RPMI8226 (cell line): ENCODE measurements around the gene PTPDC1.

Experiments used
- DNase-seq: peaks from one replicate; pipeline ENCODE4 v3.0.0-alpha.2; 2015

Gene PTPDC1

DNA sequence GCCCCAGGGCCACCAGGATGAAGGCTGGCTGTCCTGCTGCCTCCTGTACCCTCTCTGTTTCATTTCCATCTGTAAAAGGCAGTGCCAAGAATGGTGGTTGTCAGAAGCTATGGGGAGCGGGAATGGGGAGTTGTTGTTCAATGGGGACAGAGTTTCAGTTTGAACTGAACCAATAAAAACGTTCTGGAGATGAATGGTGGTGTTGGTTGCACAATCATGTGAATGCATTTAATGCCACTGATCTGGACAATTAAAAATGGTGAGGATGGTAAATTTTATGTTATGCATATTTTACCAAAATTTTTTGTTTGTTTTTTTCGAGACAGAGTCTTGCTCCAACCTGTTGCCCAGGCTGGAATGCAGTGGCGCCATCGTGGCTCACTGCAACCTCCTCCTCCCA lies 58.1 kb downstream of the PTPDC1 start:
- no peak for DNase-seq

DNA sequence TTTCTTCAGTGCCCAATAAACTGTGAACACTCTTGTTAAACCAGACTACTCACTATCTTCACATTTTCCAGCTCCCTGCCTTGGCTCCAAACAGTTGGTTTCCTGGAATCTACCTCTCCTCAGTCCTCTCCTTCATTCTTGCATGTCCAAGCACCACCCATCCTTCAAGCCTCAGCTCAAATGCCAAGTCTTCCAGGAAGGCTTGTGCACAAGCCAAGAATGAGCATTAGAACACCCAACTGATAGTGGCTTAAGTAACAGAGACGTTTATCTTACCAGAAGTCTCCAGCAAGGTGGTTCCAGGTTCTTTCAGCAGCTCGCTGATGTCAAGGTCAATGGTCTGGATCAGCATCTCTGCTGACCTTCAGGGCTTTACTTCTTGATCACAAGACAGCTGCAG lies 60.1 kb downstream of the PTPDC1 start:
- DNase-seq = no peak

DNA sequence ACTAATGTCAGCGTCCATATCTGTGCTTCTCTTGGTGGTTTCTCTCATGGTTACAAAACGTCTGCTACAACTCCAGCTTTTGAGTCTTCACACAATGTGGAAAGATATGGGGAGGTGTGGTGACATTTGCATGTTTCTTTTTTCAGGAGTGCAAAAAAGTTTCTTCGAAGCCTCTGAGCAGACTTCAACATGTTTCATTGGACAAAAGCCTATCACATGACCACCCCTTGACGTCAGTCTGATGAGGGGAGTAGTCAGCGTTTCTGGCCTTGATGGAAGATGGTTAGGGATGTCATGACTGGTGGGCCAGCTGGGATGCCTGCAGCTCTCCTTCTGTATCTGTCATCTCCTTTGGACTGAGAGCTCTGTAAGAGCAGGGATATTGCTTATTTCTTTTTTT lies 61.4 kb downstream of the PTPDC1 start:
- no peak for DNase-seq

DNA sequence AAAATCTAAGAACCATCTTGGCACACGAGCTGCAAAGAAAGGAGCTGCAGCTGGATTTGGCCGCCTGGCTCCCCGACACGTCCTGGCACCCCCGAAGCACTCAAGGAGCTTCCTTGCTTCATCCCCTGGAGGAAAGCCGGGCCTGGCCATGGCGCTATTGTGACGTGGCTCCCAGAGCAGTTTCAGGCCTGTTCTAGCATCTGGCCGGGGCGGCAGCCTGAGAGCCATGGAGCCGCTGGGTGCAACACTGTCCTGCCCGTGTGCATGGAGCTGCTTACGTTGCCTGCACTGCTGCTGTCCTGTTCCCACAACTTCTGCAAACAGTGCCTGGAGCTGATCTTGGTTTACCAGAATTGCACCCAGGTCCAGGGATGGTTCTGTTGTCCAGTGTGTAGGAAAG lies 63.5 kb downstream of the PTPDC1 start:
- DNase-seq = no peak

DNA sequence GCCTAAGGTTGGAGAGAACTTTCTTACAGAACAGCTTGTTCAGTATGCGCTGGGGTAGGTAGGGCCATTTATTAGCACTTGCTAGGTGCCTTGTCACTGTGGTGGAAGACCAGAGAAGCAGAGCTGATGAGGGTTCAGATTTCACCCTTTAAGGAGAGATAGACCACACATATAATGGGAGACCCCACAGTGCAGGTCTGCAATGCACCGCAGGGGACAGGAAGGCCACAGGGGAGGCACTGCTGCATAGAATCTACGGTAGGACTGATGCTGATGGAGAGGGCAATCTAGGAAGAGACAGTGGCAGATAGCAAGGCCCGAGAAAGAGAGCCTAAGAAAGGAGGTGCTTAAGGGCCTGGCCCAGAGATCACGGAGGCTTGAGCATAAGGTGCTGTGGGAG lies 64.2 kb downstream of the PTPDC1 start:
- DNase-seq = no peak

DNA sequence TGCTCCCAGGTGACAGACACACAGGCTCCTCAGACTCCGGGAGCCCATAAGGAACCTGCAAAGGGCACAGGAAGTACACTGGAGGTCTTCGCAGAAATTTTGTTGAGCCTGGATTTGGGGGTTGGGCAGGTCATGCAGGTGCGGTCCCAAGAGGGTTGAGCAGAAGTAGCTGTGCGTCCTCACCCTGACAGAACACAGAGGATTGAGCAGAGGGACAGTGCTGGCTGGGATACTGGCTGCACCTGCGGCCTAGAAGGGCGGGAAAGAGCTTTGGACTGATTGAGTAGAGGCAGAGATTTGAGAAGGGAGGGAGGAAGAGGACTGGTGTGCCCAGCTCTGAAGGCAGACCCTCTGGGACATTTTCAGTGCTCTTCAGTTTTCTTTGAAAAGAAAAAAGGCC lies 65.4 kb downstream of the PTPDC1 start:
- DNase-seq = no peak

DNA sequence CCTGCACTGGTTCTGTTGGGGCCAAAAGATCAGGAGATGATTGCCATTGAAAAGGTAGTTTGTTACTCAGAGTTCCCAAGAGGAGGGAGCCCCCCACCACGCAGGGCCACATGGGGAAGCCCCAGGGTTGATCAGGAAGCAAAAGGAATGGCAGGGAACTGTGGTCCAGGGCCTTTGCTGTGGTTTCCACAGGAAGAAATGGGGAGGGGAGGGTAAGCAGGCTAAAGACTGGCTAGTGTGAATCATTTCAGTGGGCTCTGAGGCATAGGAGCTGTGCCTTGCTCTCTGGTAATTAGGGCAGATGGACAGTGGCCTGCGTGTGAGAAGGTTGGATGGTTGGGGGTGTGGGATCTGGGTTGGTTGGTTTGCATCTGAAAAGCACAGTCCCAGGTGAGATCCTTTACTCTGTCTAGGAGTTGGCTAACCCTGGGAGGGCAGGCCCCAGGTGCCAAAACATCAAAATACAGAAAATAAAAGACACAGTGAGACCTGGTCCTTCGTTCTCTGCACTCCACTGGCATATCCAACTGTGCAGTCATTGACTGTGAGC lies 66.1 kb downstream of the PTPDC1 start:
- no peak for DNase-seq

DNA sequence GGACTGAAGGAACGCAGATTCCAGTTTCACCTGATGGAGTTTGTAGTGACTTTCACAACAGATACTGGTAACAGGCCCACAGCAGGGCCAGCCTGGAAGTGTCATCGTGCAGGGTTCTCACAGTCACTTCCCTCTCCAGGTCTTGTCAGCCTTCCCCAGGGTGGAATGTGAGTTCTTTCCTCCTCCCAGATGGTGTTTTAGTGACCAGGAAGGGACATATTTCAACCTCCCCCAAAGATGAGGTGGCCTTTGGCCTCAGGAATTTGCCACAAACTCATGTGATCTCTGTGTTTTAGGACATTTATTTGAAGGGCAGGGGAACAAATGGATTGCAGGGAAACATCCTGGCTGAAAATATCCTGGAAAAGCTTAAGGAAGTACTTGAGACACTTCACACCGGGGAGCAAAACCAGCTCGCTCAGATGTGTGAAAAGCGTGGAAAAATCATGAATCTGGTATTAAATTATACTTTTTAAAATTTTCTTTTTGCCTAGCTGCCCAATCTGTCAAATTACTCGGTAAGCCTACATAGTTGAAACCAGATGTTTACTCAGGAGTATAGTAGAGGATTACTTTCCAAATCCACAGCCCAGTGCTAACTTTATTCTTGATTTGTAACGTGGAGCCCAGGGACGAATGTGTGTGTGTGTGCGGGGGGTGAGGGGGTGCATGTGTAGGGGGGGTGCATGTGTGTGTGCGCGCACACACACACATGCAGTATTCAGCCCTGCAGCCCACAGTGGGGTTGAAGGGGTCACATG lies 66.8 kb downstream of the PTPDC1 start:
- no peak for DNase-seq

DNA sequence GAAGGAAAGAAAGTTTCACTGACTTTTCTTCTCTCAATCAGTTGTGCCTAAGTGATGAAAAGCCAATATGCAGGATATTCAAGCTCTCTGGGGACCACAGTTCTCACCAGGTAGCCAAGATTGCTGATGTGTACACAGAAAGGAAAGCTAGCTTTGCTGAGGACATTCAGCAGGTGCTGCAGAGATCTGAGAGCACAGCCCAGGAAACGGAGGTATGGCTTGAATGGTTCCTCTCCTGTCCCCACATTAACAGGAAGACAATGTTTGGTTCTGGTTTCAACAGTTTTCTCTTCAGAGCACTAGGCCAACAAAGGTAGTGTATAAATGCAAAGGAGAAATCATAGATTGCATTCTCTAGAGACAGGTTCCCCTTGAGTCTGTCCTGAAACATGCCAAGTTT lies 69.6 kb downstream of the PTPDC1 start:
- no peak for DNase-seq

DNA sequence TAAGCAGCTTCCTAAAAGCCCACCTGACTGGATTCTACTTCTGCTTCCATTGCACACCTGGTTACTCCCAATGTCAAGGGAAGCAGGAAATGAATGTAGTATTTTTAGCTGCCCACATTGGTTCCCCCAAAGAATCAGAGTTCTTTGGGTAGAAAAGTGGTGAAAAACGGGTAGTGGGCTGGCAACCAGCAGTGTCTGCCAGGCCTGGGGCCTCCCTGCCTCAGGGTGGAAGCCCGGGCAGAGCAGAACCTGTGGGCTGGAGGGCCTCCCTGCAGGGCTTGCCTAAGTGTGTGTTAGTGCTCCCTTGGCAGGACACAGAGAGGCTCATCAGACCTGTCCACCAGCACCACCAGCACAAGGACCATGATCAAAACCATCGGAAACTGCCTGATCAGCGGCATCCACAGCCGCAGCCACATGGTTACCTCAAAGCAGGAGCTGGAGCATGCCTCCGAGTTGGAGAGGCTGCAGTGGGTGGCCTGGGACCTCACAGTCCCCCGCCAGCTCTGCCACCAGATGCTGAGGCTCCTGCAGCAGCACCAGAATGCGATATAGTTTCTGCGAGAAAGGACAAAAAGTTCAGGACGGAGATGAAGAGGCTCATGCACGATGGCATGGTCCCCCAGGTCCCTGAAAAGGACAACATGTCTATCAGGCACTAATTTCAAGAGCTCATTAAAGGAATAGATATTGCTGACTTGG lies 72.2 kb downstream of the PTPDC1 start:
- DNase-seq = no peak

DNA sequence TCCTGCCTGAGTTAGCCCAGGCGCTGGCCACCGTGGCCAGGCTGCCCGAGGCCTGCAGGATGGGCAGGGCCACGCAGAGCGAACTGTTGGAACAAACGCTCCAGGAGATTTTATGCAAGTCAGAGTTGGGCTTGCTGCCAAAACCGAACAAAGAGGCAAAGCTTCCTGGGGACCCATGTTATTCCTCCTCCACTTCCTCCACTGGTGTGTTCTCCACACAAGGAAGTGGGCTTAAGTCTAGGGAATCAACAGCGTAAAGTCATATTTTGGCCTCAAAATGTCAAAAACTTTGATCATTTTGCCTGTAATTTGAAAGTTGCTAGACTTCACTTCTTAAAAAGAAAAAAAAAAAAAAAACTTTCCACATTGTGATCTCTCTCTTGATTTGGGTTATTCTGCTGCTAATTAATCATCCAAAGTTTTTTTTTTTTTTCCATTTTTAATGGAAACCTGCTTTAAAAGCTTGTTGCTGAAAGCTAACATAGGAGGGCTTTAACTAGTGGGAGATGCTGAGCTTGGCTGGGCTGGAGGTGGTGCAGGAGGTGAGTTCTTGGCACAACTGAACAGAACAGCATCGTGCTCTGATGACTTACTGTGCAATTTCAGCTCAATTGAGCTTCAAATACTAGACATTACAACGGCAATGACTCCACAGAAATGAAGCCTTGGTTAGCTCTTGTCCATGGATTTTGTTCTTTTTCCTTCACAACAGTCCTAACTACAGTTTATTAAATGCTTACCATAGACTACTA lies 73.0 kb downstream of the PTPDC1 start:
- DNase-seq = no peak
